Hepatocyte (in vitro differentiated cells): ENCODE results near the gene MRPL41. TPM values are rescaled to one million over a fixed set of nuclear protein-coding genes. Genes with fewer than 3 reads are reported as not detected.
A peak's percentile ranks its signal among the peaks of the same experiment; 100 is the strongest.

Experiments used
- DNase-seq: peaks from one replicate; pipeline ENCODE4 v3.0.0-alpha.2; 2016; ENCODE audit warnings: low spot score
- H2AFZ ChIP-seq: fragments of 200-600 bp; sonication (generic); 2 replicates; pipeline ENCODE4 v1.6.0; 2016; ENCODE audit warnings: antibody characterized with exemption, mild to moderate bottlenecking
- H3K27ac ChIP-seq: fragments of 200-600 bp; sonication (generic); 2 replicates; pipeline ENCODE4 v1.5.1; 2016; ENCODE audit warnings: mild to moderate bottlenecking
- H3K27me3 ChIP-seq: fragments of 200-600 bp; sonication (generic); 2 replicates; pipeline ENCODE4 v1.6.1; 2016
- H3K36me3 ChIP-seq: fragments of 200-600 bp; sonication (generic); replicated peaks from 2 replicates; pipeline ENCODE4 v1.5.1; 2016; ENCODE audit warnings: low read depth; ENCODE audit not compliant: insufficient read depth
- H3K4me1 ChIP-seq: fragments of 200-600 bp; sonication (generic); 2 replicates; pipeline ENCODE4 v1.5.1; 2016; ENCODE audit warnings: mild to moderate bottlenecking, moderate library complexity; ENCODE audit not compliant: insufficient read depth
- H3K4me2 ChIP-seq: fragments of 200-600 bp; sonication (generic); 2 replicates; pipeline ENCODE4 v1.6.0; 2016
- H3K4me3 ChIP-seq: fragments of 200-600 bp; sonication (generic); 2 replicates; pipeline ENCODE4 v1.5.1; 2016; ENCODE audit warnings: mild to moderate bottlenecking
- H3K79me2 ChIP-seq: fragments of 200-600 bp; sonication (generic); 2 replicates; pipeline ENCODE4 v1.6.0; 2017; ENCODE audit warnings: mild to moderate bottlenecking
- H3K9me2 ChIP-seq: fragments of 200-600 bp; sonication (generic); replicated peaks from 2 replicates; pipeline ENCODE4 v1.6.0; 2017; ENCODE audit warnings: mild to moderate bottlenecking; ENCODE audit not compliant: insufficient read depth
- H3K9me3 ChIP-seq: fragments of 200-600 bp; sonication (generic); 2 replicates; pipeline ENCODE4 v1.5.1; 2016; ENCODE audit warnings: low read depth, mild to moderate bottlenecking
- H4K20me1 ChIP-seq: fragments of 200-600 bp; sonication (generic); 2 replicates; pipeline ENCODE4 v1.6.0; 2016; ENCODE audit warnings: mild to moderate bottlenecking; ENCODE audit not compliant: insufficient read depth, poor library complexity, severe bottlenecking
- CTCF ChIP-seq: fragments of 200-600 bp; sonication (generic); IDR thresholded peaks from 2 replicates; pipeline ENCODE4 v1.5.1; 2016; ENCODE audit warnings: antibody characterized with exemption, mild to moderate bottlenecking; ENCODE audit not compliant: poor library complexity
- EZH2 ChIP-seq: fragments of 200-600 bp; sonication (generic); IDR thresholded peaks from 2 replicates; pipeline ENCODE4 v1.6.1; 2016; ENCODE audit warnings: antibody characterized with exemption, mild to moderate bottlenecking, borderline replicate concordance
- EZH2phosphoT487 ChIP-seq: fragments of 200-600 bp; sonication (generic); IDR thresholded peaks from one replicate; pipeline ENCODE4 v1.6.1; 2018; ENCODE audit warnings: antibody characterized with exemption, mild to moderate bottlenecking, low read depth, moderate library complexity; ENCODE audit not compliant: unreplicated experiment, severe bottlenecking
- WGBS: methylation state at CpG from one replicate; pipeline ENCODE4 v1.1.6; 2016; ENCODE audit warnings: low lambda C conversion rate; ENCODE audit errors: missing lambda C conversion rate; 5-methylcytosine and 5-hydroxymethylcytosine counted together
- polyA plus RNA-seq: library from polyadenylated mRNA; unstranded; fragments of >200 nt; fragmentation: Nextera tagmentation; extraction: Ambion mirVana; gene quantifications from 2 replicates; pipeline ENCODE4 v1.2.1, GENCODE V29; 2016
- total RNA-seq: library from RNA; depleted of rRNA; stranded (reverse); fragments of >200 nt; gene quantifications from 2 replicates; pipeline ENCODE4 v1.2.3, GENCODE V29; 2014

Gene MRPL41
- total and polyA plus RNA-seq, 2 experiments from 2014 or later = 36.6 to 86.0 TPM

GRCh38 chr9:137579259-137579604, 27.6 kb downstream of the MRPL41 start:
- no peaks in the 10 kb centered on the region for H3K9me3 ChIP-seq
- peak overlapping the region; percentile 71 for H2AFZ ChIP-seq
- TF ChIP-seq EZH2 = no peak
- H3K4me1 ChIP-seq = peaks cover 15% of the 10 kb centered on the region
- no peaks in the 10 kb centered on the region for H3K36me3 ChIP-seq
- H3K4me2 ChIP-seq = peak overlapping the region; percentile 81
- no peak overlapping the region for H3K27ac ChIP-seq
- 63% methylated on average over 19 of the region's 19 CpGs for WGBS
- no peaks in the 10 kb centered on the region for H4K20me1 ChIP-seq
- peaks cover 32% of the 10 kb centered on the region for H3K79me2 ChIP-seq
- no peaks in the 10 kb centered on the region for H3K9me2 ChIP-seq
- H3K4me3 ChIP-seq = no peak overlapping the region
- H3K27me3 ChIP-seq = no peaks in the 10 kb centered on the region
- DNase-seq = no peak

- Histone ChIP-seq H3K4me2 (no peak overlapping the region), H4K20me1 (no peaks in the 10 kb centered on the region), H3K4me1 (peaks cover 15% of the 10 kb centered on the region), H3K9me2 (no peaks in the 10 kb centered on the region), H3K9me3 (no peaks in the 10 kb centered on the region), H2AFZ (no peak overlapping the region), H3K27ac (no peak overlapping the region), H3K27me3 (no peaks in the 10 kb centered on the region), H3K36me3 (no peaks in the 10 kb centered on the region), H3K79me2 (peaks cover 30% of the 10 kb centered on the region), H3K4me3 (no peak overlapping the region)
- DNase-seq = no peak
- TF ChIP-seq EZH2phosphoT487 (no peak), EZH2 (no peak), CTCF (no peak)
- 86% methylated on average over 23 of the region's 23 CpGs for WGBS
Measured at GRCh38 chr9:137580209-137580953, 28.7 kb downstream of the MRPL41 start.

GRCh38 chr9:137580954-137581322, 29.3 kb downstream of the MRPL41 start:
- Histone ChIP-seq H2AFZ (no peak overlapping the region), H3K9me3 (no peaks in the 10 kb centered on the region), H4K20me1 (no peaks in the 10 kb centered on the region), H3K4me3 (no peak overlapping the region), H3K9me2 (no peaks in the 10 kb centered on the region), H3K27ac (no peak overlapping the region), H3K27me3 (no peaks in the 10 kb centered on the region), H3K4me1 (peaks cover 15% of the 10 kb centered on the region), H3K36me3 (no peaks in the 10 kb centered on the region), H3K79me2 (peaks cover 26% of the 10 kb centered on the region), H3K4me2 (no peak overlapping the region)
- DNase-seq = no peak
- TF ChIP-seq CTCF = no peak
- no peak for TF ChIP-seq EZH2phosphoT487
- no peak for TF ChIP-seq EZH2
- WGBS = 95% methylated on average over 4 of the region's 4 CpGs

GRCh38 chr9:137581361-137582285, 29.9 kb downstream of the MRPL41 start:
- Histone ChIP-seq H3K4me2 (no peak overlapping the region), H3K27ac (no peak overlapping the region), H3K27me3 (no peaks in the 10 kb centered on the region), H3K4me3 (no peak overlapping the region), H3K79me2 (peaks cover 19% of the 10 kb centered on the region), H3K9me3 (no peaks in the 10 kb centered on the region), H3K9me2 (no peaks in the 10 kb centered on the region), H2AFZ (no peak overlapping the region), H3K4me1 (peaks cover 15% of the 10 kb centered on the region), H3K36me3 (no peaks in the 10 kb centered on the region), H4K20me1 (no peaks in the 10 kb centered on the region)
- no peak for DNase-seq
- TF ChIP-seq EZH2 (no peak), EZH2phosphoT487 (no peak), CTCF (no peak)
- WGBS = 95% methylated on average over 22 of the region's 22 CpGs
